Ovary (tissue), 9 donors: Measurements from ENCODE around the gene LRRC36. TPM values are rescaled to one million over a fixed set of nuclear protein-coding genes. Genes with fewer than 3 reads are reported as not detected.
A peak's percentile ranks its signal among the peaks of the same experiment; 100 is the strongest.

Source experiments
- DNase-seq, 5 donors: peaks; one replicate each; pipeline ENCODE4 v3.0.0-alpha.2; 2019 to 2020
- H3K27ac ChIP-seq, 2 donors: fragments of 200-600 bp; one replicate each; pipeline versions ENCODE4 v1.5.1 to v1.8.0; 2019 to 2022
- H3K27me3 ChIP-seq: fragments of 200-600 bp; one replicate; pipeline ENCODE4 v1.8.0; 2022
- H3K36me3 ChIP-seq: fragments of 200-600 bp; sonication (generic); one replicate; pipeline ENCODE4 v1.5.1; 2019
- H3K4me1 ChIP-seq: one replicate; pipeline ENCODE4 v1.8.1; 2013; ENCODE audit warnings: mild to moderate bottlenecking, moderate library complexity; ENCODE audit not compliant: insufficient read depth
- H3K4me3 ChIP-seq: fragments of 200-600 bp; sonication (generic); one replicate; pipeline ENCODE4 v1.5.1; 2017
- H3K9me3 ChIP-seq, 2 donors: fragments of 200-600 bp in 1 of 2; sonication (generic) in 1 of 2; one replicate each; pipeline versions ENCODE4 v1.5.1 to v1.8.1; 2013 to 2019; ENCODE audit warnings: mild to moderate bottlenecking in 1 of 2, moderate library complexity in 1 of 2
- CTCF ChIP-seq, 3 donors: fragments of 450-650 bp in 2 of 3; fragments of 200-600 bp in 1 of 3; IDR thresholded peaks; one replicate each; pipeline versions ENCODE4 v1.5.1 to v1.8.0; 2016 to 2022; ENCODE audit warnings: antibody characterized with exemption in 3 of 3, mild to moderate bottlenecking in 1 of 3
- EP300 ChIP-seq: sonication (generic); formaldehyde crosslinking; IDR thresholded peaks from one replicate; pipeline ENCODE4 v1.6.1; 2017; ENCODE audit warnings: antibody characterized with exemption
- POLR2A ChIP-seq: fragments of 450-650 bp; IDR thresholded peaks from one replicate; pipeline ENCODE4 v1.6.1; 2017; ENCODE audit warnings: antibody characterized with exemption, mild to moderate bottlenecking, moderate library complexity
- WGBS, 3 donors: extraction: QIAGEN DNeasy Blood & Tissue Kit in 1 of 3; methylation state at CpG; one replicate each; pipeline versions ENCODE4 v1.1.5 to v1.1.7; 2013 to 2017; 5-methylcytosine and 5-hydroxymethylcytosine counted together
- intact Hi-C, 4 donors: fragments of 100-400 bp; cut with DNase I; formaldehyde crosslinking; loops; one replicate each; pipeline versions ENCODE4 v1.11.0 to v1.15.1; 2022 to 2023
- polyA plus RNA-seq, 2 donors: library from polyadenylated mRNA; stranded (reverse); fragments of 200-250 nt in 1 of 2; fragments of 350-450 nt in 1 of 2; fragmentation: Illumina TruSeq in 1 of 2; extraction: RNeasy Lipid Tissue Mini Kit (QIAGEN cat#74804) in 1 of 2; gene quantifications; one replicate each; pipeline ENCODE4 v1.2.3, GENCODE V29; 2013 to 2014
- total RNA-seq, 7 donors: library from RNA; depleted of rRNA in 2 of 7; stranded (reverse); fragments of >200 nt in 2 of 7; fragmentation: NEBNext Ultra II Directional in 3 of 7; extraction: Animal tissue kit (Norgen Biotek cat#: 25700) in 3 of 7; gene quantifications; one replicate each; pipeline versions ENCODE4 v1.1.0 to v1.2.4, GENCODE V29; 2016 to 2023
- donor health status: DM: no; HTN: no; CAD: no; lungs with moderate emphysema.
- donor health status: DM: no; HTN: no; CAD: no.
- donor health status: Bipolar disorder and iron deficiency.
- donor health status: DM: yes; HTN: yes; CAD: no.
- donor health status: DM: no; HTN: no; CAD: no.
- donor health status: DM: yes; HTN: yes; CAD: no.

LRRC36 gene
- total and polyA plus RNA-seq, 9 donors, result 0.58 to 2.6 (median 0.96) TPM; not detected in 1

- 72 to 74% (median 73%) methylated on average over 28 of the region's 28 CpGs for WGBS, 3 donors
- H3K27ac ChIP-seq, result no peak overlapping the region
- no peaks in the 10 kb centered on the region for H3K4me1 ChIP-seq
- intact Hi-C loops, result loop anchor here in 2 of 4 donors (10.0 kb wide), 2 partner anchors 108 to 178 kb away; partner anchors contain the start of gene TPPP3 (in 1 of the 2)
- H3K27me3 ChIP-seq, result no peaks in the 10 kb centered on the region
- H3K9me3 ChIP-seq, result no peaks in the 10 kb centered on the region
- no peak for TF ChIP-seq POLR2A
- no peak for TF ChIP-seq CTCF (IDR thresholded peaks at IDR 0.05)
- TF ChIP-seq EP300, result no peak
- peak in 1 of 5 donors; percentile 50 for DNase-seq
- no peak overlapping the region for H3K4me3 ChIP-seq
- H3K36me3 ChIP-seq, result no peaks in the 10 kb centered on the region
Observed at GRCh38 chr16:67286441-67287235, 40.0 kb upstream of the LRRC36 start.

- intact Hi-C loops, result loop anchor here in 2 of 4 donors (10.0 kb wide), 2 partner anchors 107 to 177 kb away; partner anchors contain the start of gene TPPP3 (in 1 of the 2)
- WGBS, 3 donors, result 93 to 98% (median 95%) methylated on average over 13 to 14 of the region's 14 CpGs
- no peak overlapping the region for H3K4me3 ChIP-seq
- no peaks in the 10 kb centered on the region for H3K27me3 ChIP-seq
- no peaks in the 10 kb centered on the region for H3K36me3 ChIP-seq
- H3K9me3 ChIP-seq, result no peaks in the 10 kb centered on the region
- DNase-seq, result no peak
- H3K27ac ChIP-seq, result no peak overlapping the region
- H3K4me1 ChIP-seq, result no peaks in the 10 kb centered on the region
- no peak for TF ChIP-seq EP300
- no peak for TF ChIP-seq CTCF (IDR thresholded peaks at IDR 0.05)
- no peak for TF ChIP-seq POLR2A
Observed at GRCh38 chr16:67287960-67288359, 38.7 kb upstream of the LRRC36 start.

- no peaks in the 10 kb centered on the region for H3K36me3 ChIP-seq
- no peaks in the 10 kb centered on the region for H3K9me3 ChIP-seq
- no peak for DNase-seq
- H3K27ac ChIP-seq, result no peak overlapping the region
- no peak for TF ChIP-seq POLR2A
- TF ChIP-seq EP300, result no peak
- TF ChIP-seq CTCF (IDR thresholded peaks at IDR 0.05), result no peak
- intact Hi-C loops, result no loop called here
- H3K4me3 ChIP-seq, result no peak overlapping the region
- no peaks in the 10 kb centered on the region for H3K27me3 ChIP-seq
- WGBS, 3 donors, result 77 to 86% (median 79%) methylated on average over 7 of the region's 7 CpGs
- H3K4me1 ChIP-seq, result no peaks in the 10 kb centered on the region
Observed at GRCh38 chr16:67291461-67291860, 35.2 kb upstream of the LRRC36 start.

GRCh38 chr16:67294171-67294757, 32.4 kb upstream of the LRRC36 start:
- 92 to 97% (median 93%) methylated on average over 4 of the region's 4 CpGs for WGBS, 3 donors
- no peaks in the 10 kb centered on the region for H3K27me3 ChIP-seq
- no peaks in the 10 kb centered on the region for H3K36me3 ChIP-seq
- H3K4me1 ChIP-seq, result no peaks in the 10 kb centered on the region
- DNase-seq, result no peak
- H3K4me3 ChIP-seq, result no peak overlapping the region
- no peak overlapping the region for H3K27ac ChIP-seq
- intact Hi-C loops, result no loop called here
- TF ChIP-seq EP300 (no peak), CTCF (IDR thresholded peaks at IDR 0.05) (no peak), POLR2A (no peak)
- H3K9me3 ChIP-seq, result no peaks in the 10 kb centered on the region
